ENCODE data around the gene CDK11A.

CDK11A gene

DNA sequence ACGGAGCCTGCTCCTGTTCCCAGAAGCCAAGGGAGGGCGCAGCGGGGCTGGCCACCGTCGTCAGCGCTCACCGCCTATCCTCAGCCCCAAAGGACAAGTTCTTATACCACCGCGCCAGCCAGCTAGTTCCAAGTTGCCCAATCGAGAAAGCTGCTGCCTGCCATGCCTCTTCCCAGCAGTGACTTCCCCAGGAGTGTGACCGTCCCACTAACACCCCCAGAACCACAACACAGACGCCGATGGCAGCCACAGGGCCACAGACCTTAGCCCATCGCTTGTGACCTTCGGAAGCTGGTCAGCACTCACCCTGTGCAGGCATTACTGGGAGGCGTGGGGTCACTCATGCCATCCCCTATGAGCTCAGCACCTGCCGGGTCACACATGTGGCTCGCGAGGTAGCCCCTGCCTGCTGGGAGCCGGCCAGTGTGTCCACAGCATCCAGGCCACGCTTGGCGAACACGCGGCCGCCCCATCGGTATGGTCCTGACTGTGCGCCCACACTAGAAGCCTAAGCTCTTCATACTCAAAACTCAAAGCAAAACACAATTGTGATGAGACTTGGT, 34.0 kb upstream of the CDK11A start:
- TF ChIP-seq, protein P1, sequence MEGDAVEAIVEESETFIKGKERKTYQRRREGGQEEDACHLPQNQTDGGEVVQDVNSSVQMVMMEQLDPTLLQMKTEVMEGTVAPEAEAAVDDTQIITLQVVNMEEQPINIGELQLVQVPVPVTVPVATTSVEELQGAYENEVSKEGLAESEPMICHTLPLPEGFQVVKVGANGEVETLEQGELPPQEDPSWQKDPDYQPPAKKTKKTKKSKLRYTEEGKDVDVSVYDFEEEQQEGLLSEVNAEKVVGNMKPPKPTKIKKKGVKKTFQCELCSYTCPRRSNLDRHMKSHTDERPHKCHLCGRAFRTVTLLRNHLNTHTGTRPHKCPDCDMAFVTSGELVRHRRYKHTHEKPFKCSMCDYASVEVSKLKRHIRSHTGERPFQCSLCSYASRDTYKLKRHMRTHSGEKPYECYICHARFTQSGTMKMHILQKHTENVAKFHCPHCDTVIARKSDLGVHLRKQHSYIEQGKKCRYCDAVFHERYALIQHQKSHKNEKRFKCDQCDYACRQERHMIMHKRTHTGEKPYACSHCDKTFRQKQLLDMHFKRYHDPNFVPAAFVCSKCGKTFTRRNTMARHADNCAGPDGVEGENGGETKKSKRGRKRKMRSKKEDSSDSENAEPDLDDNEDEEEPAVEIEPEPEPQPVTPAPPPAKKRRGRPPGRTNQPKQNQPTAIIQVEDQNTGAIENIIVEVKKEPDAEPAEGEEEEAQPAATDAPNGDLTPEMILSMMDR (IDR thresholded peaks at IDR 0.05; ENCODE audit: low read depth, low read length, poor library complexity, severe bottlenecking) = no peak
- H3F3A ChIP-seq (ENCODE audit: control insufficient read depth, insufficient read depth) = no peaks in the 10 kb centered on the region; the same call in 1 of the 2 replicates
- H3K9me3 ChIP-seq (ENCODE audit: control insufficient read depth, insufficient read depth, low read length) = no peaks in the 10 kb centered on the region
- peaks cover 57% of the 10 kb centered on the region for H3K79me2 ChIP-seq (ENCODE audit: control insufficient read depth, low read length)
- H3K4me2 ChIP-seq (ENCODE audit: low read length) = no peak overlapping the region
- H3K27me3 ChIP-seq (ENCODE audit: control insufficient read depth, low read length) = no peaks in the 10 kb centered on the region
- no peaks in the 10 kb centered on the region for H3K9me2 ChIP-seq (replicated peaks; ENCODE audit: control insufficient read depth, low read length)
- H3K4me1 ChIP-seq (ENCODE audit: control insufficient read depth, low read length) = no peaks in the 10 kb centered on the region
- no peak overlapping the region for H3K27ac ChIP-seq (ENCODE audit: low read depth, low read length)
- H3K4me3 ChIP-seq (ENCODE audit: low read length) = no peak overlapping the region
- H3K36me3 ChIP-seq (ENCODE audit: control insufficient read depth, low read length) = peaks cover 92% of the 10 kb centered on the region
- H4K20me1 ChIP-seq (ENCODE audit: control insufficient read depth, insufficient read depth, low read depth, low read length) = peaks cover 20% of the 10 kb centered on the region

DNA sequence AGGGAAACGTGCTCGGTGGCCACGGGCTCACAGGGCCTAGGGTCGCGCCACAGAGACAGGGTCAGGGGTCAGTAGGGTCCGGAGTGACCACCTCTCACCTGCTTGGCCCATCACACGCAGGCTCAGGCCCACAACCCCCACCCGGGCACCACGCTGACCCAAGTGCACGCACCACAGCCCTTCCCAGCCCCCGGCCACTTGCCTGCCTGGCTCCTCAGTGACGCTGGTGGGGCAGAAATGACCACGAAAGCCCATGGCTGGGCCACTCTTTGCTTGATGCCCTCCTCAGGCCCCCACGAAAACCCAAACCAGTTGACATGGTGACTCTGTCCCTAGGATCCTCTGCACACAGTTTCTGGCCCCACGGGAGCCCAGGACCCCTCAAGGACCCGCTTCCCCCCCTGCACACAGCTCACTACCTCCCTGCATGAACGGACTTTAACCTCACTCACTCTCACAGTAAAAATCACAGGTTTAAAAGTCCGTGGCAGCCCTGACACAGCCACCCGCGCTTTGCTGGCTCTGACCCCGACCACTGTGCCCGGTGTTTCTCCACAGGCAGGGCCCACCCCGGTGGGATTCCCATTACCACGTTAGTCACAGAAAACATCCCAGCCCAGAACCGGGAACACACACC, 33.4 kb upstream of the CDK11A start:
- H3K79me2 ChIP-seq (ENCODE audit: control insufficient read depth, low read length) = peaks cover 51% of the 10 kb centered on the region
- no peaks in the 10 kb centered on the region for H3K9me2 ChIP-seq (replicated peaks; ENCODE audit: control insufficient read depth, low read length)
- no peak overlapping the region for H3K4me2 ChIP-seq (ENCODE audit: low read length)
- peaks cover 93% of the 10 kb centered on the region for H3K36me3 ChIP-seq (ENCODE audit: control insufficient read depth, low read length)
- no peak for TF ChIP-seq EZH2phosphoT487 (IDR thresholded peaks at IDR 0.05; ENCODE audit: borderline replicate concordance, low read length)
- TF ChIP-seq, protein P1 (IDR thresholded peaks at IDR 0.05; ENCODE audit: low read depth, low read length, poor library complexity, severe bottlenecking) = no peak
- no peak overlapping the region for H3K27ac ChIP-seq (ENCODE audit: low read depth, low read length)
- no peaks in the 10 kb centered on the region for H3K9me3 ChIP-seq (ENCODE audit: control insufficient read depth, insufficient read depth, low read length)
- H4K20me1 ChIP-seq (ENCODE audit: control insufficient read depth, insufficient read depth, low read depth, low read length) = peaks cover 20% of the 10 kb centered on the region
- no peaks in the 10 kb centered on the region for H3K4me1 ChIP-seq (ENCODE audit: control insufficient read depth, low read length)
- H3K4me3 ChIP-seq (ENCODE audit: low read length) = no peak overlapping the region
- H3K27me3 ChIP-seq (ENCODE audit: control insufficient read depth, low read length) = no peaks in the 10 kb centered on the region
- peaks cover 3% of the 10 kb centered on the region for H3F3A ChIP-seq (ENCODE audit: control insufficient read depth, insufficient read depth)

DNA sequence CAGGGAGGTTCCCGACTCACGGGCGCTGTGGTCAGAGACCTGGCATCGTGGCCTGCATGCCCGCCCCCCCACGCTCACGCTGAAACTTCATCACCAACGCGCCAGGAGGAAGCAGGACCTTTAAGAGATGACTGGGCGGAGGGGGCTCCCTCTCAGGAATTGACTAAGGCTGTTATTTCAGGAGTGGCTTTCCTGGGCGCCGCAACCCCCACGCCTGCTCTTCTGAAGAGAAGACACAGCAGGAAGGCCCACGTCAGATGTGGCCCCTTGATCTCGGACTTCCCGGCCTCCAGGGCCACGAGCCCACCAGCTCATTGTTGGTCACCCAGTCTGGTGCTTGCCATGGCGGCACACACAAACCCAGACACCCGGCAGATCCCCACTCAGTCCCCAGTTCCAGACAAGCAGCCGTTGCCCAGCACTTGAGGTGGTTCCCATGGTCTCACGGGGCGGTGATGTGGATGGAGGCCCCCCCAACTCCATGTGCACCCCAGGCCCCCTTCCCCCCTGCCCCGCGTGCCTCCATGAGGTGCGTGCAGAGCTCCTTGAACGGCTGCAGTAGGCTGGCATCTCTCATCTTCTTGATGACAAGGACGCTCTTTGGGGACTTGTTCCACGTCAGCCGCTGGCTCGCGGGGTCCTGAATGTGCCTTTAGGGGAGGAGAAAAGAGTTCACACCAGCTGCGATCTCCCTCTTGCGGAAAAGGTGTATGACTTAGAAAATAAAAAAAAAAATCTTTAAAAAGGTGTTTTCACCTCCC, 32.7 kb upstream of the CDK11A start:
- H4K20me1 ChIP-seq (ENCODE audit: control insufficient read depth, insufficient read depth, low read depth, low read length) = peaks cover 16% of the 10 kb centered on the region
- H3K4me2 ChIP-seq (ENCODE audit: low read length) = no peak overlapping the region
- no peaks in the 10 kb centered on the region for H3K9me2 ChIP-seq (replicated peaks; ENCODE audit: control insufficient read depth, low read length)
- H3K4me3 ChIP-seq (ENCODE audit: low read length) = no peak overlapping the region
- no peaks in the 10 kb centered on the region for H3K4me1 ChIP-seq (ENCODE audit: control insufficient read depth, low read length)
- H3K27me3 ChIP-seq (ENCODE audit: control insufficient read depth, low read length) = no peaks in the 10 kb centered on the region
- no peaks in the 10 kb centered on the region for H3K9me3 ChIP-seq (ENCODE audit: control insufficient read depth, insufficient read depth, low read length)
- H3K27ac ChIP-seq (ENCODE audit: low read depth, low read length) = no peak overlapping the region
- TF ChIP-seq, protein P1 (IDR thresholded peaks at IDR 0.05; ENCODE audit: low read depth, low read length, poor library complexity, severe bottlenecking) = no peak
- TF ChIP-seq EZH2phosphoT487 (IDR thresholded peaks at IDR 0.05; ENCODE audit: borderline replicate concordance, low read length) = no peak
- peaks cover 7% of the 10 kb centered on the region for H3F3A ChIP-seq (ENCODE audit: control insufficient read depth, insufficient read depth)
- H3K79me2 ChIP-seq (ENCODE audit: control insufficient read depth, low read length) = peaks cover 44% of the 10 kb centered on the region
- H3K36me3 ChIP-seq (ENCODE audit: control insufficient read depth, low read length) = peaks cover 90% of the 10 kb centered on the region
